Renal cortex interstitium (tissue), 11 donors: Measurements from ENCODE around the gene RERE. TPM values are rescaled to one million over a fixed set of nuclear protein-coding genes. Genes with fewer than 3 reads are reported as not detected.
"Not testable (repeated sequence)": the region's sequence is repeated elsewhere in the genome, so short reads cannot be mapped to it uniquely, and the experiment has no call there.

Source experiments
- DNase-seq, 11 donors: peaks; one replicate each; pipeline ENCODE4 v3.0.0-alpha.2; 2013; ENCODE audit warnings: low read depth in 9 of 11, low spot score in 4 of 11; ENCODE audit errors: extremely low read depth in 1 of 11
- polyA plus RNA-seq, 3 donors: library from polyadenylated mRNA; unstranded; fragments of 120-200 nt; gene quantifications; one replicate each; pipeline ENCODE4 v1.2.1, GENCODE V29; 2013; ENCODE audit not compliant: insufficient read length in 3 of 3

Gene RERE
- polyA plus RNA-seq, 3 donors, result 149 to 169 (median 157) TPM

DNA sequence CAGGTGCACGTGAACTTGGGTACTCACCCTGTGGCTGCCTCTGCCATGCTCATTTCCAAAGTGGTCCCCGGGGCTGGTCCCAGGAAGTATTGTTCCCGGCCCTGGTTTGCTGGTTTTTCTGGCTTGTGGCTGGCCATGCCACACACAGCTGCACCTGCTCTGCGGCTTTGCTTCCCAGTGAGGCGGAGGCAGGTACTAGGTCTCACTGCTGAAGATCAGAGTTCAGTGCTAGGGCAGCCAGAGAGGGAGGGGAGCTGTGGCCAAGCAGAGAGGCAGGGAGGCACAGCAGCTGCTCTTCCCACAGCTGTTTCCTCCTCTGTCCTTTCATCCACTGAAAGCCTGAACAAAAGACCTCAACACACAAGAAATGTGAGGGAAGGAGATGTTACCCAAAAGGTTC is 30.6 kb upstream of the RERE start:
- DNase-seq, result no peak

- no peak for DNase-seq
These were observed 28.8 kb upstream of the RERE start for GRCh38 chr1:8846263-8846662.

DNA sequence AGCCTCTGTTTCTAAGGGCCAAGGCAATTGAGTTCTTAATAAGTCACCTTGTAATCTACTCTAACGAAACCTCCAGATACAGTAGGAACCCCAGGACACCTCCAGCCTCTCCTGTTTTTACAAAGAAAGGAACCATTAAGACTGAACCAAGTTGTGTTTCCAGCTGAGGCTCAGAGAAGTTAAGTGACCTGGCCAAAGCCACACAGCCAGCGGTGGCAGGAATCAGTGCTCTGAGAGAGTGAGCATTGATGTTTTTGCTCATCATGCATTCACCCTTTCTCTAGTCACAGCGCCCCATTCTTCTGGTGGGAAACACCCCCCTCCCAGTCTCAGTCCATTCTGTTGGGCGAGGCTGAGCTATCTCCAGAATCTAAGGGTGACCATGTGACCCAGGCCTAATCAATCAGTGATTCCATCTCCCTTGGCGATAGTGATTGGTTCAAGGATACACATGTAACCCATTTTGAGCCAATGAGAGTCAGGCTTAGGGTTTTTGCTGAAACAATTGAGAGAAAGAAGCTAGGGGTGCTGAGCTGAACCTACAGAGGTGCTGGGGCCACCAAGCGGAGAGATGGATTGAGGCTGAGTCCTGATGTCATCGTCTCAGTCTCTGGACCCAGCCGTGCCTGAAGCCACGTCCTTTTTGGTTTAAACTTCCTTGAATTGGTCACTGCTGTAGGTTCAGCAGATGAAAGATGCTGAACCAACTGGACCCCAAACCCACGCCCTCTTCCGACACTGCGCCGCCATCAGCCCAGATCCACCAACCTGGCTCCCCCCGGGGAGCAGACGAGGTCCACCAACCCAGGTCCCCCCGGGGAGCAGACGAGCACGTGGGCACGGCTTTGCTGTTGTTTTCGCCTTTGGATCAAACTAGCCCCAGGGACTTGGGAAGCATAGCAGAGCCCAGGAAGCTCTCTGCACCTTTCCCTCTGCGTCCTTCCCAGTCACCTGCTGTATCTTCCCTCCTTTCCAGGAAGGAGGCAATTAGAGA is 28.0 kb upstream of the RERE start:
- DNase-seq, result no peak

- DNase-seq, result no peak
These were observed 27.1 kb upstream of the RERE start for GRCh38 chr1:8844501-8845006.

GRCh38 chr1:8841395-8841794 is 24.0 kb upstream of the RERE start:
- no peak for DNase-seq

DNA sequence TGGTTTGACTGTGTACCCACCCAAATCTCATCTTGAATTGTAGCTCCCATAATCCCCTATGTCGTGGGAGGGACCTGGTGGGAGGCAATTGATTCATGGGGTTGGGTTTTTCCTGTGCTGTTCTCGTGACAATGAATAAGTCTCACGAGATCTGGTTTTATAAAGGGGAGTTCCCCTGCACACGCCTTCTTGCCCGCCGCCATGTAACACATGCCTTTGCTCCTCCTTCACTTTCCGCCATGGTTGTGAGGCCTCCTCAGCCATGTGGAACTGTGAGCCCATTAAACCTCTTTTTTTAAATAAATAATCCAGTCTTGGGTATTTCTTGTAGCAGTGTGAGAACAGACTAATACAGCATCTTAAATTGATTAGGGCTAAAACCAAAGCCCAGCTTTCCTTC is 22.6 kb upstream of the RERE start:
- no peak for DNase-seq

- no peak for DNase-seq
These were observed 18.7 kb upstream of the RERE start for GRCh38 chr1:8835941-8836643.

GRCh38 chr1:8831340-8831739 is 13.9 kb upstream of the RERE start:
- no peak for DNase-seq

DNA sequence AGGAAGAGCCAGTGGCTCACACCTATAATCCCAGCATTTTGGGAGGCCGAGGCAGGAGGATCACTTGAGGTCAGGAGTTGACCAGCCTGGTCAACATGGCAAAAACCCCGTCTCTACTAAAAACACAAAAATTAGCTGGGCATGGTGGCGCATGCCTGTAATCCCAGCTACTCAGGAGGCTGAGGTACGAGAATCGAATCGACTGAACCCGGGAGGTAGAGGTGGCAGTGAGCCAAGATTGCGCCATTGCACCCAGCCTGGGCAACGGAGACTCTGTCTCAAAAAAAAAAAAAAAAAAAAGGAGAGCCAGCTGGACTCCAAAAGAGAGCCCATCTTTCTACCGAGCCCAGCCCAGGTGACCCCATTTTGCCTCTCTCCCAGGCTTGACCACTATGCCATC is 13.3 kb upstream of the RERE start:
- not testable (repeated sequence) for DNase-seq

GRCh38 chr1:8825985-8826481 is 8.6 kb upstream of the RERE start:
- no peak for DNase-seq

DNA sequence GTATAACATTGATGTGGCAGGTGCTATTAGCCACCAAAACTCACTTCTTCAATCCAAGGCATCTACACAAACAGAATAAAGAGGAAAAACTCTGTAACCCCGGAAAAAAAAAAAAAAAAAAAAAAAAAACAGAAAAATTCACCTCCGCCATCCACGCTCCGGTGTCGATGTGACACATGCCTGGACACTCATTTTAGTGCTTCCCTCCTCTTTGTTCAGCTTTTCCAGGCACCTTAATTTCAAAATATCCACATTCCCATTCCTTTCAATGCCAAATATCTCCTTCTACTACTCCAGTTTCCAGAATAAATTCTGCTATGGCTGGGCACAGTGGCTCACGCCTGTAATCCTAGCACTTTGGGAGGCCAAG is 5.8 kb upstream of the RERE start:
- DNase-seq, result no peak

DNA sequence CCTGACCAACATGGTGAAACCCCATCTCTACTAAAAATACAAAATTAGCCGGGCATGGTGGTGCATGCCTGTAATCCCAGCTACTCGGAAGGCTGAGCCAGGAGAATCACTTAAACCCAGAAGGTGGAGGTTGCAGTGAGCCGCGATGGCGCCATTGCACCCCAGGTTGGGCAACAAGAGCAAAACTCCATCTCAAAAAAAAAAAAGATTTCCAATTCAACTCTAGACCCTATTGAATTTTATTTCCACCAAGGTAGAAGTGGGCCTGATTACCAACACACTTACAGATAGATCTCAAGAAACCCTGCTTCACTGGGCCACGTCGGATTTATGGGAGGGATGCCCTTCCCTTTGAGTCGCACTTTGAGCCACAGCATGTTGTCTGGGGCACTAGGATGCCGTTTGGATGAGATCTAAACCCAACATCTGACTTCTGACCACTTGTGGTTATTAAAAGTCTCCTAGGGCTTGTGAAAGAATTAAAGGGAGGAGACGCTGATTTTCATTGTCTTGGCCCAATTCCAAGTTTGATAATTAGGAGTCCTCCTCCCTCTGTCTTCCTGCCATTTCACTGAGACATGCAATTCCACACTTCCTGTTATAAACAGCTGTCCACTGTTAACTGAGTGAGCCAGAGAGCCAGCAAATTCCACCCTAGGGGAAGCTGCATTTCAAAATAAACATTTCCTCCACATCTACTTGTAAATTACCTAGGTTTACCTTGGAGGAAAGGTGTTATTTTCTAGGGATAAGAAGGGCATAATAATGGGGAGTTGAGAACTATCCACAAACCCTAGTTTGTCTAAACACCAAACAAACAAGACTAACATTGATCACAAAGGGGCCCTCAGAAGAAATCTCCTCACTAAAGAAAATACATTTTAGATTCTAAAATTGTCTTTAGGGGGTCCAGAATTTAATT is 5.2 kb upstream of the RERE start:
- peak in 8 of 11 donors; percentile 69 to 89 (median 74) for DNase-seq

DNA sequence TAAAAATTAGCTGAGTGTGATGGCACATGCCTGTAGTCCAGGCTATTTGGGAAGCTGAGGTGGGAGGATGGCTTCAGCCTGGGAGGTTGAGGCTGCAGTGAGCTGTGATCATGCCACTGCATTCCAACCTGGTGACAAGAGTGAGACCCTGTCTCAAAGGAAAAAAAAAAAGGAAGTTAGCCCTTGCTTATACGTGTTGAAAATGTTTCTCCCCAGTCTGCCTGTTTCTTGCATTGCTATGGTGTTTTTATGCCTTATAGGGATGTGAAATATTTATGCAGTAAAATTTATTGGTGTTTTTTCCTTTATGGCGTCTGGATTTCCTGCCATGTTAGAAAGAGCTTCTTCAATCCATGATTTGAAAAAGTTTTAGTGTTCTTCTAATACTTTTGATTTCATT is 3.6 kb upstream of the RERE start:
- no peak for DNase-seq

GRCh38 chr1:8818789-8819188 is 1.3 kb upstream of the RERE start:
- not testable (repeated sequence) for DNase-seq

DNA sequence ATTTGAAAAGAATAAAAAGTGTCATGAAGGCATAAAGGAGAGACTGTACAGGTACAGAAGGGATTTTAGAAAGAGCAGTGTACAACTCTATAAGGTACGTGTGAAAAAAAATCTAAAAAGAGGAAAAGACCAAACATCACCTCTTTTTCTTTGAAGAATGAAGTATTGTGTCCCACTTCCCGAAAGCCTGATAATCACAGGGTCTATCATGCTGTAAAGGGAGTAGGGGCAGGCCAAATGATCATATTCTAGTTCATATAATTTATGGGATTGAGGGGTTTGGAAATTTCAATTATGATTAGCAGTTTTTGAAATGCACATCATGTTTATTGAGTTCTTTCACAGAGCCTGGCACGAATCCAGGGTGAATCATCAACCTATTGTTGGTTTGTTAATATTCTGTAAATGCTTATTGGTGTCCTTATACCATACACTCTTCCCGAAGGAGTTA is 910 bp upstream of the RERE start:
- no peak for DNase-seq

GRCh38 chr1:8816831-8817411 is 519 bp downstream of the RERE start:
- no peak for DNase-seq

GRCh38 chr1:8816264-8816663 is 1.2 kb downstream of the RERE start:
- DNase-seq, result no peak

GRCh38 chr1:8815582-8816151 is 1.8 kb downstream of the RERE start:
- no peak for DNase-seq
